Loucy (cell line): ENCODE measurements around the gene MYL7.

ENCODE experiments used
- EZH2phosphoT487 ChIP-seq: fragments of 200-600 bp; IDR thresholded peaks from 2 replicates; pipeline ENCODE4 v1.6.1; 2018; ENCODE audit warnings: antibody characterized with exemption, mild to moderate bottlenecking, moderate library complexity, borderline replicate concordance
- TF ChIP-seq, protein P1 (sequence below): fragments of 200-600 bp; sonication (generic); conservative IDR thresholded peaks from 2 replicates; pipeline ENCODE4 v1.5.1; 2014; ENCODE audit warnings: mild to moderate bottlenecking, antibody characterized with exemption, low read length

GRCh38 chr7:44131173-44132029 is 9.7 kb downstream of the MYL7 start:
- TF ChIP-seq, protein P1, sequence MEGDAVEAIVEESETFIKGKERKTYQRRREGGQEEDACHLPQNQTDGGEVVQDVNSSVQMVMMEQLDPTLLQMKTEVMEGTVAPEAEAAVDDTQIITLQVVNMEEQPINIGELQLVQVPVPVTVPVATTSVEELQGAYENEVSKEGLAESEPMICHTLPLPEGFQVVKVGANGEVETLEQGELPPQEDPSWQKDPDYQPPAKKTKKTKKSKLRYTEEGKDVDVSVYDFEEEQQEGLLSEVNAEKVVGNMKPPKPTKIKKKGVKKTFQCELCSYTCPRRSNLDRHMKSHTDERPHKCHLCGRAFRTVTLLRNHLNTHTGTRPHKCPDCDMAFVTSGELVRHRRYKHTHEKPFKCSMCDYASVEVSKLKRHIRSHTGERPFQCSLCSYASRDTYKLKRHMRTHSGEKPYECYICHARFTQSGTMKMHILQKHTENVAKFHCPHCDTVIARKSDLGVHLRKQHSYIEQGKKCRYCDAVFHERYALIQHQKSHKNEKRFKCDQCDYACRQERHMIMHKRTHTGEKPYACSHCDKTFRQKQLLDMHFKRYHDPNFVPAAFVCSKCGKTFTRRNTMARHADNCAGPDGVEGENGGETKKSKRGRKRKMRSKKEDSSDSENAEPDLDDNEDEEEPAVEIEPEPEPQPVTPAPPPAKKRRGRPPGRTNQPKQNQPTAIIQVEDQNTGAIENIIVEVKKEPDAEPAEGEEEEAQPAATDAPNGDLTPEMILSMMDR: peak; percentile 56
- TF ChIP-seq EZH2phosphoT487: no peak
